AG10803 (cell line): ENCODE measurements around the gene CCDC117.

Experiments used
- DNase-seq: peaks from one replicate; pipeline ENCODE4 v3.0.0; 2010; ENCODE audit warnings: low read depth
- H3K4me3 ChIP-seq: 2 replicates; pipeline ENCODE4 v1.5.1; 2011; ENCODE audit warnings: mild to moderate bottlenecking, low read length, control low read depth
- CTCF ChIP-seq: conservative IDR thresholded peaks from 2 replicates; pipeline ENCODE4 v1.5.1; 2011; ENCODE audit warnings: mild to moderate bottlenecking, low read length, control low read depth, inconsistent platforms

CCDC117 gene

GRCh38 chr22:28826921-28827320 is 54.4 kb downstream of the CCDC117 start:
- no peak overlapping the region for H3K4me3 ChIP-seq
- no peak for TF ChIP-seq CTCF
- DNase-seq: no peak

- DNase-seq: peak; percentile 70
- no peak overlapping the region for H3K4me3 ChIP-seq
- TF ChIP-seq CTCF: peak; percentile 97
These were observed 57.1 kb downstream of the CCDC117 start for GRCh38 chr22:28829358-28830181.

- no peak for TF ChIP-seq CTCF
These were observed 57.9 kb downstream of the CCDC117 start for GRCh38 chr22:28830441-28830840.

GRCh38 chr22:28831140-28832072 is 58.9 kb downstream of the CCDC117 start:
- no peak overlapping the region for H3K4me3 ChIP-seq
- TF ChIP-seq CTCF: no peak
- DNase-seq: no peak

More at GRCh38 chr22:28830441-28830840, 57.9 kb downstream of the CCDC117 start:
- no peak for DNase-seq
- H3K4me3 ChIP-seq: no peak overlapping the region

- TF ChIP-seq CTCF: no peak
- no peak overlapping the region for H3K4me3 ChIP-seq
- no peak for DNase-seq
These were observed 60.2 kb downstream of the CCDC117 start for GRCh38 chr22:28832731-28833130.

- no peak for DNase-seq
- no peak for TF ChIP-seq CTCF
- H3K4me3 ChIP-seq: no peak overlapping the region
These were observed 60.9 kb downstream of the CCDC117 start for GRCh38 chr22:28833276-28833923.
